Activated CD4-positive, alpha-beta memory T cell treated with anti-CD3 and anti-CD28 coated beads for 36 hours (primary cell): Measurements from ENCODE around the gene SMS. TPM values are rescaled to one million over a fixed set of nuclear protein-coding genes. Genes with fewer than 3 reads are reported as not detected.

Experiments
- CTCF ChIA-PET: fragments of 350-600 bp; sonication (Branson Sonifier 250); formaldehyde crosslinking; loops from one replicate; lab custom pipeline; 2021; ENCODE audit warnings: antibody characterized with exemption, inconsistent platforms; lab: Charles Lee
- POLR2A ChIA-PET: fragments of 350-600 bp; sonication (Branson Sonifier 250); formaldehyde crosslinking; loops from one replicate; lab custom pipeline; 2021; ENCODE audit warnings: antibody characterized with exemption; lab: Charles Lee
- DNase-seq: peaks from one replicate; pipeline ENCODE4 v3.0.0-alpha.2; 2020
- H3K27ac Mint-ChIP-seq: one replicate; pipeline ENCODE4 v1.8.0; 2021; ENCODE audit warnings: mixed read lengths
- H3K27me3 Mint-ChIP-seq: one replicate; pipeline ENCODE4 v1.8.0; 2021; ENCODE audit warnings: mixed read lengths
- H3K36me3 Mint-ChIP-seq: one replicate; pipeline ENCODE4 v1.8.0; 2021; ENCODE audit warnings: mixed read lengths
- H3K4me1 Mint-ChIP-seq: one replicate; pipeline ENCODE4 v1.8.0; 2021; ENCODE audit warnings: low read depth, mixed read lengths
- H3K4me3 Mint-ChIP-seq: one replicate; pipeline ENCODE4 v1.8.0; 2021; ENCODE audit warnings: mild to moderate bottlenecking, mixed read lengths
- H3K9me3 Mint-ChIP-seq: one replicate; pipeline ENCODE4 v1.8.0; 2021; ENCODE audit warnings: mixed read lengths
- intact Hi-C: fragments of 100-400 bp; cut with micrococcal nuclease; formaldehyde crosslinking; loops from one replicate; pipeline ENCODE4 v1.15.1; 2023
- total RNA-seq, 2 experiments: library from RNA; stranded (reverse); gene quantifications; one replicate each; pipeline ENCODE4 v1.2.3, GENCODE V29; 2021

Gene SMS
- total RNA-seq, 2 experiments from 2014 or later = 119 to 120 TPM

- no peak for DNase-seq
- H3K4me1 Mint-ChIP-seq = peaks cover 20% of the 10 kb centered on the region
- POLR2A ChIA-PET = interaction anchor here (0.8 kb wide), 1 partner anchor 27 kb away, joined by 3 read pairs; no protein-coding TSS in a partner anchor
- H3K27me3 Mint-ChIP-seq = no peaks in the 10 kb centered on the region
- intact Hi-C loops = no loop called here
- H3K36me3 Mint-ChIP-seq = peaks cover 6% of the 10 kb centered on the region
- H3K4me3 Mint-ChIP-seq = no peak overlapping the region
- no peaks in the 10 kb centered on the region for H3K9me3 Mint-ChIP-seq
- no peak overlapping the region for H3K27ac Mint-ChIP-seq
- CTCF ChIA-PET = interaction anchor here (1.4 kb wide), 1 partner anchor 17 kb away, joined by 5 read pairs; no protein-coding TSS in a partner anchor
Observed at GRCh38 chrX:21968333-21968732, 27.8 kb downstream of the SMS start.

DNA sequence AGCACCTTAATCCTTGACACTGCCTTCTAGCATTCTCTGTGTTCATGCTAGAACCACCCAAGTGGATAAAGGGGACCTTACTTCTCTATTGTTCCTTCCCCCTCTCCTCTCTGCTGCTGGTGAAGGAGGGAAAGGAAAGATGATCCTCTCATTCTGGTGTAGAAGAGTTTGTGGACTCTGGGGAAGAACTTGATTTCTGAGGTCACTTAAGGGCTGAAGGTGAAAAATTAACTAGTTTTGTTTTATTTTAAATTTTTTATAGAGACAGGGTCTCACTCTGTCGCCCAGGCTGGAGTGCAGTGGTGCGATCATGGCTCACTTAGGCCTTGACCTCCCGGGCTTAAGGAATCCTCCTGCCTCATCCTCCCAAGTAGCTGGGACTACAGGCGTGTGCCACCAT is 29.8 kb downstream of the SMS start:
- H3K4me1 Mint-ChIP-seq = peaks cover 32% of the 10 kb centered on the region
- intact Hi-C loops = loop anchor here (5.0 kb wide), 1 partner anchor 43 kb away; no protein-coding TSS in a partner anchor
- POLR2A ChIA-PET = no interaction called here

DNA sequence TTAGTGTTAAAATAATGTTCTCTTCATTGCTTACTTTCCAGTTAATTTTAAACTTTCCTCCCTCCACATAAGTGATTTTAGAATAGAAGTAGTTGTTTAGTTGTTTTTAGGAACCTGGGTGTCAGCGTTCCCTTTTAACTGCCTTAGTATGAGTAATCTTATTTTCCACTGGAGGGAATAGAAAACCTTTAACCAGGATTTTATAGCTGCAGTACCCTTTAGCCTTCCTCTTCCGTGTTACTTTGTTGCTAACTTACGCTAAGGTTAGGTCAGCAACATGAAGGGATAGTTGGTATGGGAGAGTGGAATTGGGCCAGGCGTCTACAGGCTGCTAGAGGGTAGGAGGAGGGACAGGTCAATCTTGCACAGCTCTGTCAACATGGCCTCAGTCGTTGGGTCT is 31.5 kb downstream of the SMS start:
- no peak for DNase-seq
- Mint-ChIP-seq H3K27me3 (no peaks in the 10 kb centered on the region), H3K9me3 (no peaks in the 10 kb centered on the region), H3K27ac (peak overlapping the region; percentile 87), H3K4me3 (no peak overlapping the region), H3K36me3 (peaks cover 15% of the 10 kb centered on the region), H3K4me1 (peaks cover 35% of the 10 kb centered on the region)
- intact Hi-C loops = loop anchor here (1.0 to 5.0 kb wide), 3 partner anchors 29 to 132 kb away; no protein-coding TSS in a partner anchor
- POLR2A ChIA-PET = interaction anchor here (0.6 to 1.9 kb wide), 2 partner anchors 9 to 31 kb away, joined by 3 to 5 read pairs; partner anchors contain the start of gene SMS
- CTCF ChIA-PET = interaction anchor here (1.1 to 4.6 kb wide), 3 partner anchors 13 to 133 kb away, joined by 3 to 31 read pairs (median 4); partner anchors contain the start of gene MBTPS2

More for the DNA sequence above, 29.8 kb downstream of the SMS start:
- CTCF ChIA-PET = no interaction called here
- H3K36me3 Mint-ChIP-seq = peaks cover 11% of the 10 kb centered on the region
- no peak overlapping the region for H3K27ac Mint-ChIP-seq
- no peaks in the 10 kb centered on the region for H3K9me3 Mint-ChIP-seq
- DNase-seq = no peak
- H3K4me3 Mint-ChIP-seq = no peak overlapping the region
- H3K27me3 Mint-ChIP-seq = no peaks in the 10 kb centered on the region

DNA sequence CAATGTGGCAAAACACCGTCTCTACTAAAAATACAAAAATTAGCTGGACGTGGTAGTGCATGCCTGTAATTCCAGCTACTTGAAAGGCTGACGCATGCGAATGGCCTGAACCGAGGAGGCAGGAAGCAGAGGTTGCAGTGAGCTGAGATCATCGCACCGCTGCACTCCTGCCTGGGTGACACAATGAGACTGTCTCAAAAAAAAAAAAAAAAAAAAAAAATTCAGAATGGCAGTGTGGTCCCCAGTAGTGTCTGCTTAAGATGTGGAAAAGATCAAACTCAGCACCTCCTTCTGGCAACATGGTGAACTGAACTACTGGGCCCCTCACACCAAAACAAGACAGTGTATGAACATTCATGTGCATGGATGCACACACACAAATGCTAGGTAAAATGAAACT is 32.2 kb downstream of the SMS start:
- Mint-ChIP-seq H3K27me3 (no peaks in the 10 kb centered on the region), H3K4me3 (no peak overlapping the region), H3K36me3 (peaks cover 19% of the 10 kb centered on the region), H3K27ac (peak overlapping the region; percentile 87), H3K4me1 (peaks cover 35% of the 10 kb centered on the region), H3K9me3 (no peaks in the 10 kb centered on the region)
- DNase-seq = peak; percentile 64
- ChIA-PET POLR2A (interaction anchor here (1.9 kb wide), 1 partner anchor 32 kb away, joined by 5 read pairs; the partner anchor contains the start of gene SMS), CTCF (interaction anchor here (1.1 to 4.6 kb wide), 4 partner anchors 12 to 136 kb away, joined by 3 to 31 read pairs (median 4); partner anchors contain the start of gene MBTPS2)
- intact Hi-C loops = loop anchor here (1.0 to 5.0 kb wide), 3 partner anchors 30 to 132 kb away; no protein-coding TSS in a partner anchor

GRCh38 chrX:21973321-21974010 is 33.0 kb downstream of the SMS start:
- H3K4me3 Mint-ChIP-seq = no peak overlapping the region
- ChIA-PET CTCF (interaction anchor here (1.1 to 4.6 kb wide), 2 partner anchors 12 to 137 kb away, joined by 3 to 31 read pairs; no protein-coding TSS in a partner anchor), POLR2A (interaction anchor here (1.9 kb wide), 1 partner anchor 32 kb away, joined by 5 read pairs; the partner anchor contains the start of gene SMS)
- no peaks in the 10 kb centered on the region for H3K9me3 Mint-ChIP-seq
- H3K27me3 Mint-ChIP-seq = no peaks in the 10 kb centered on the region
- intact Hi-C loops = loop anchor here (2.0 to 5.0 kb wide), 2 partner anchors 31 to 46 kb away; no protein-coding TSS in a partner anchor
- peaks cover 22% of the 10 kb centered on the region for H3K36me3 Mint-ChIP-seq
- peak overlapping the region; percentile 87 for H3K27ac Mint-ChIP-seq
- DNase-seq = no peak
- H3K4me1 Mint-ChIP-seq = peaks cover 35% of the 10 kb centered on the region

DNA sequence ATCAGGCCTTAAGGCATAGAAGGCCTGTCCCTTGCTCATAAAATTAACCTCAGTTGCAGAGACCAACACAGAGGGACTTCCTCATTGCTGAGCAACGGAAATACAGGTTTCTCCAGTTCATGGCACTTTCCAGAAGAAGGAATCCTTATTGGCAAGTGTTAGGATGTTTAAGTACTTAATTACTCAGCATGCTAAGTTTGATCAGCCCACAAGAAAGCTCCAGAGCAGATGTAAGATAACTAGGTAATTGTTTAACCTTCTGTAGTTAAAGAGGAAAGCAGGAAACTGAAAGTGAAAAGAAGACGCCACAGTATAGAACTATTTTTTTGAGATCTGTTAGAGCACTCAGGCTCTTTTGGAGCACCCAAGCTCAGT is 33.5 kb downstream of the SMS start:
- POLR2A ChIA-PET = no interaction called here
- intact Hi-C loops = loop anchor here (5.0 kb wide), 1 partner anchor 47 kb away; no protein-coding TSS in a partner anchor
- peaks cover 35% of the 10 kb centered on the region for H3K4me1 Mint-ChIP-seq
- peaks cover 24% of the 10 kb centered on the region for H3K36me3 Mint-ChIP-seq
- peak overlapping the region; percentile 87 for H3K27ac Mint-ChIP-seq
- peak overlapping the region; percentile 50 for H3K4me3 Mint-ChIP-seq
- CTCF ChIA-PET = interaction anchor here (1.1 to 4.6 kb wide), 2 partner anchors 11 to 138 kb away, joined by 3 to 31 read pairs; no protein-coding TSS in a partner anchor
- no peak for DNase-seq
- H3K9me3 Mint-ChIP-seq = no peaks in the 10 kb centered on the region
- H3K27me3 Mint-ChIP-seq = no peaks in the 10 kb centered on the region

DNA sequence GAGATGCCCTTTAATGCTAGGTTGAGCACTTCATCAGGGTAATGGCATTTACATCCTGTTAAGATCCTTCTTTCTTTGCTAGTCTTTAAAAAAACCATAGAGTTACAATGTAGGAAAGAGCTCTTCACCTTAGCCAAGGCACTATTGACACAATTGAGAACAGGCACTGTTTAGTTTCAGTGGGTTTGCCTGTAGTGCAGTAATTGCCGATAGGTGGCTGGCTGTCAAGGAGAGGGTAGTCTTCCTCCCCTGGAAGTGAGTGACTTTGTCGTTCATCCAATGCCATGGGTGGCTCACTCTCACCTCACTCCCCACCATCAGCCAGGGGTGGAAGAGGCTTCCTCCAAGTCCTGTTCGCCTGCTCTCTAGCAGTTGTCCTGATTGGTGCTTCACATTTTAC is 34.7 kb downstream of the SMS start:
- Mint-ChIP-seq H3K4me3 (no peak overlapping the region), H3K36me3 (peaks cover 24% of the 10 kb centered on the region), H3K27ac (no peak overlapping the region), H3K4me1 (peaks cover 35% of the 10 kb centered on the region), H3K9me3 (no peaks in the 10 kb centered on the region), H3K27me3 (no peaks in the 10 kb centered on the region)
- intact Hi-C loops = no loop called here
- DNase-seq = no peak
- POLR2A ChIA-PET = no interaction called here
- CTCF ChIA-PET = interaction anchor here (4.6 kb wide), 1 partner anchor 10 kb away, joined by 31 read pairs; no protein-coding TSS in a partner anchor

DNA sequence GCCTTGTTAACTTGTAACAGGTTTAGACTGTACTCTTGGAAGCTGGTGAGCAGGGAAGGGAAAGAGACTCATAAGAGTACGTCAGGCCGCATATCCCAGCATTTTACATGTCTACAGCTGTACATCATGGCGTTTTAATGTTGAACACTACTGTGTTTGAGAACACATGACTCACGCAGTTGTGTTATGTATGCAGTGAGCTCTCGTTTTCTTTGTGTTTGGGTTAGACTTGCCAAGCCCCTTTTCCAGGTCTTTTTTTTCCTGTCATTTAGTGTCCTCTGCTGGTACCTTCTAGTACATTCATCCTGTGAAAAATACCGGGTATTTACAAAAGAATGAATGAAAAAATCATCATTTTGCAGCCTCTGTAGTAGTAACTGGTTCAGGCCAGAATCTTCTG is 35.3 kb downstream of the SMS start:
- no peak for DNase-seq
- Mint-ChIP-seq H3K27ac (peak overlapping the region; percentile 30), H3K9me3 (no peaks in the 10 kb centered on the region), H3K4me1 (peaks cover 35% of the 10 kb centered on the region), H3K27me3 (no peaks in the 10 kb centered on the region), H3K36me3 (peaks cover 24% of the 10 kb centered on the region), H3K4me3 (no peak overlapping the region)
- intact Hi-C loops = no loop called here
- ChIA-PET CTCF (interaction anchor here (4.6 kb wide), 1 partner anchor 9 kb away, joined by 31 read pairs; no protein-coding TSS in a partner anchor), POLR2A (interaction anchor here (0.7 kb wide), 1 partner anchor 390 kb away, joined by 3 read pairs; no protein-coding TSS in a partner anchor)

DNA sequence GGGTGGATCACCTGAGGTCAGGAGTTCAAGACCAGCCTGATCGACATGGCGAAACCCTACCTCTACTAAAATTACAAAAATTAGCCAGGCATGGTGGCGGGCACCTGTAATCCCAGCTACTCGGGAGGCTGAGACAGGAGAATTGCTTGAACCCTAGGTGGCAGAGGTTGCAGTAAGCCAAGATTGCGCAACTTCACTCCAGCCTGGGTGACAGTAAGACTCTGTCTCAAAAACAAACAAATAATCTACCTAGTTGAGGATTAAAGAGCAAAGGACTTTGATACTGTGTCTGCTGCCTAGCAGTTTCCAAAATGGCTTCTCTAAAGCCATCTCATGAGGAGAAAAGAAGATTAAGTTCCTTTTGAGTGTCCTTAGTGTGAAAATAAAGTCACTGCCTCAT is 37.8 kb downstream of the SMS start:
- Mint-ChIP-seq H3K4me1 (peaks cover 15% of the 10 kb centered on the region), H3K9me3 (no peaks in the 10 kb centered on the region), H3K27ac (no peak overlapping the region), H3K36me3 (peaks cover 21% of the 10 kb centered on the region), H3K27me3 (no peaks in the 10 kb centered on the region), H3K4me3 (no peak overlapping the region)
- CTCF ChIA-PET = no interaction called here
- POLR2A ChIA-PET = no interaction called here
- intact Hi-C loops = no loop called here
- DNase-seq = no peak

GRCh38 chrX:21982311-21982710 is 41.8 kb downstream of the SMS start:
- Mint-ChIP-seq H3K27ac (no peak overlapping the region), H3K36me3 (peaks cover 18% of the 10 kb centered on the region), H3K4me1 (peaks cover 4% of the 10 kb centered on the region), H3K27me3 (no peaks in the 10 kb centered on the region), H3K9me3 (no peaks in the 10 kb centered on the region), H3K4me3 (no peak overlapping the region)
- ChIA-PET POLR2A (no interaction called here), CTCF (no interaction called here)
- no peak for DNase-seq
- intact Hi-C loops = no loop called here

DNA sequence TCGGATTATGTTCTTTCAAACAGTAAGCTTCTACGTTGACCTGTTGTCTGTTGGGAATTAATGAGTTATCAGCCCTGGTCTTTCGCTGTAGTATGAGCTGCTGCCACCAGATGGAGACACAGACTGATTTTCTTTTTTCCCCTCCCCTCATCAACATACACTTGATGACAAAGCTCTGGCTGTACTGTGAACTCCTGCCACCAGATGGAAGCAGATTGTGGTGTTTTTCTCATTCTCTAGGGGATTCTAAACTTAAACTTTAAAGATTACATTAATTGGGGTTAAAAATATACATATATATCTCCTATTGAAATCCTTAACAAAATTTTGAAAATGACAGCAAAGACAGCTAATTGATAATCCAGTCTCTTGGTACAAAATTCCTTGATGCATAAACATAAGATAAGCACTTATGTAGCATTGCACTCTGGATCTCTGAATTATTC is 44.8 kb downstream of the SMS start:
- Mint-ChIP-seq H3K4me1 (peaks cover 18% of the 10 kb centered on the region), H3K27me3 (no peaks in the 10 kb centered on the region), H3K36me3 (peaks cover 15% of the 10 kb centered on the region), H3K4me3 (no peak overlapping the region), H3K27ac (peak overlapping the region; percentile 45), H3K9me3 (no peaks in the 10 kb centered on the region)
- ChIA-PET CTCF (interaction anchor here (0.5 to 2.8 kb wide), 32 partner anchors 12 to 1333 kb away, joined by 3 to 40 read pairs (median 5); partner anchors contain the start of gene MBTPS2), POLR2A (interaction anchor here (0.6 kb wide), 1 partner anchor 147 kb away, joined by 3 read pairs; no protein-coding TSS in a partner anchor)
- peak; percentile 77 for DNase-seq
- intact Hi-C loops = loop anchor here (1.0 to 5.0 kb wide), 5 partner anchors 42 to 763 kb away; no protein-coding TSS in a partner anchor
